GM12878 (cell line): ENCODE data around the gene LYVE1.

ENCODE experiments used
- CBX3 ChIP-seq: fragments of 200-600 bp; sonication (generic); IDR thresholded peaks from 2 replicates; pipeline ENCODE4 v1.6.1; 2016; ENCODE audit warnings: low read depth, borderline replicate concordance
- ESRRA ChIP-seq: IDR thresholded peaks from 2 replicates; pipeline ENCODE4 v1.6.1; 2012; ENCODE audit warnings: mild to moderate bottlenecking, low read length, improper control_type of control experiment
- IKZF1 ChIP-seq: fragments of 450-650 bp; conservative IDR thresholded peaks from 2 replicates; pipeline ENCODE4 v1.6.1; 2017; ENCODE audit warnings: antibody characterized with exemption, mild to moderate bottlenecking
- MEF2A ChIP-seq: IDR thresholded peaks from 2 replicates; pipeline ENCODE4 v1.6.1; 2011; ENCODE audit warnings: low read depth, mild to moderate bottlenecking, low read length, moderate library complexity; ENCODE audit not compliant: insufficient read depth
- NBN ChIP-seq: fragments of 450-650 bp; IDR thresholded peaks from 2 replicates; pipeline ENCODE4 v1.6.1; 2016
- POLR2A ChIP-seq: IDR thresholded peaks from 2 replicates; pipeline ENCODE4 v1.6.1; 2011; ENCODE audit warnings: low read depth, mild to moderate bottlenecking, low read length
- POLR2AphosphoS2 ChIP-seq: IDR thresholded peaks from 2 replicates; pipeline ENCODE4 v1.6.1; 2011; ENCODE audit warnings: low read depth, mild to moderate bottlenecking, low read length, improper control_type of control experiment, moderate library complexity
- RAD21 ChIP-seq: IDR thresholded peaks from 2 replicates; pipeline ENCODE4 v1.6.1; 2011; ENCODE audit warnings: mild to moderate bottlenecking, low read depth, low read length, moderate library complexity; ENCODE audit not compliant: insufficient read depth
- SIN3A ChIP-seq: IDR thresholded peaks from 2 replicates; pipeline ENCODE4 v1.6.1; 2012; ENCODE audit warnings: low read depth, low read length, improper control_type of control experiment
- SREBF1 ChIP-seq: IDR thresholded peaks from 2 replicates; pipeline ENCODE4 v1.6.1; 2012; ENCODE audit warnings: mild to moderate bottlenecking, low read length
- YY1 ChIP-seq: IDR thresholded peaks from 2 replicates; pipeline ENCODE4 v1.6.1; 2011; ENCODE audit warnings: low read depth, mild to moderate bottlenecking, low read length
- TF ChIP-seq, protein P1 (sequence below), 3 experiments: IDR thresholded peaks in 2 of 3; conservative IDR thresholded peaks in 1 of 3; 2 replicates each; pipeline ENCODE4 v1.5.1; 2011; ENCODE audit warnings: low read depth in 3 of 3, low read length in 3 of 3, mild to moderate bottlenecking in 3 of 3, control low read depth in 2 of 3, moderate library complexity in 2 of 3, inconsistent platforms in 1 of 3, mixed read lengths in 1 of 3; ENCODE audit not compliant: control insufficient read depth in 2 of 3, insufficient read depth in 1 of 3; ENCODE audit errors: extremely low read depth in 1 of 3
- TF ChIP-seq, protein P2 (sequence below): fragments of 450-650 bp; IDR thresholded peaks from 2 replicates; pipeline ENCODE4 v1.6.1; 2016; ENCODE audit warnings: mild to moderate bottlenecking
- TF ChIP-seq, protein P3 (sequence below): fragments of 450-650 bp; formaldehyde crosslinking; IDR thresholded peaks from 2 replicates; pipeline ENCODE4 v1.4.0; 2020; ENCODE audit warnings: mild to moderate bottlenecking, moderate library complexity

DNA sequence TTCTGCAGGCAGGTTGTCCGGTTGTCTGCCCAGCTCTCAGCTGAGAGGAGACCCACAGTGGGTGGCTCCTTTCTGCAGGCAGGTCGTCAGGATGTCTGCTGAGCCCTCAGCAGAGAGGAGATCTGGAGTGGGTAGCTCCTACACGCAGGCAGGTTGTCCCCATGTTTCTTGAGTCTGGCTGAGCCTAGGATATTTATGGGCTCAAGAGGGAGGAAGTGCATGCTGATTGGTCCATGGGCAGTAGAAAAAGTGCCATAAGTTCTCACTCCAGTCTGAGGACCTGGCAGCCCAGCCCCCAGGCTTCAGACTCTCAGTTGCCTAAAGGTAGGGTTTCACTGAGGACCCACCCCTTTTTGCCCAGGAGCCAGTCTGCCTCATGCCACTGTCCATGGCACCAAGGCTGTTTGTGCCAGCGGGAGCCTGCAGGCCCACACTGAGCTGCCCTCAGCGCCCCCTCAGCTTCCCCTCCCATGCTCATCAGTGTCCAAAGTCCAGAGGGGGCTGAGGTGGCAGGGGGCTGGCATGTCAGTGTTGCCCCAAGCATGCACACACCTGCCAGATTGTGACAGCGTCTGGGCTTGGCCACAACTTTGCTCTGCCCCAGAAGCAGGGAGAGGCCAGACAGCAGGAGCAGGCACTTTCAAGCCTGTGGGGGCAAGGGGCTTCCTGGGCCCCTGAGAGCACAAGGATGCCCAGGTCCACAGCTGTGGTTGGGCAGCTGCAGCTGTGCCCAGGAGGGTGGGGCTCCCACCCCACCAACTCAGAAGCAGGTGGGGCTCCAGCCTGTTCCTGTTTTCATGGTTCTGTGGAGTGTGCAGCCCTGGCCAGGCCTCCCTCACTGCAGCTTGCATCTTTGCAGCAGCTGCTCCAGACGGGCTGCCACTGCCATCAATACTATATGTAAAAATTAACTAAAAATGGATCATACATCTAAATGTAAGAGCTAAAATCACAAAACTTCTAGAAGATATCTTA is 23.7 kb downstream of the LYVE1 start:
- TF ChIP-seq, protein P1, sequence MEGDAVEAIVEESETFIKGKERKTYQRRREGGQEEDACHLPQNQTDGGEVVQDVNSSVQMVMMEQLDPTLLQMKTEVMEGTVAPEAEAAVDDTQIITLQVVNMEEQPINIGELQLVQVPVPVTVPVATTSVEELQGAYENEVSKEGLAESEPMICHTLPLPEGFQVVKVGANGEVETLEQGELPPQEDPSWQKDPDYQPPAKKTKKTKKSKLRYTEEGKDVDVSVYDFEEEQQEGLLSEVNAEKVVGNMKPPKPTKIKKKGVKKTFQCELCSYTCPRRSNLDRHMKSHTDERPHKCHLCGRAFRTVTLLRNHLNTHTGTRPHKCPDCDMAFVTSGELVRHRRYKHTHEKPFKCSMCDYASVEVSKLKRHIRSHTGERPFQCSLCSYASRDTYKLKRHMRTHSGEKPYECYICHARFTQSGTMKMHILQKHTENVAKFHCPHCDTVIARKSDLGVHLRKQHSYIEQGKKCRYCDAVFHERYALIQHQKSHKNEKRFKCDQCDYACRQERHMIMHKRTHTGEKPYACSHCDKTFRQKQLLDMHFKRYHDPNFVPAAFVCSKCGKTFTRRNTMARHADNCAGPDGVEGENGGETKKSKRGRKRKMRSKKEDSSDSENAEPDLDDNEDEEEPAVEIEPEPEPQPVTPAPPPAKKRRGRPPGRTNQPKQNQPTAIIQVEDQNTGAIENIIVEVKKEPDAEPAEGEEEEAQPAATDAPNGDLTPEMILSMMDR (IDR thresholded peaks at IDR 0.05 in 2 of 3, conservative IDR thresholded peaks at IDR 0.05 in 1 of 3; ENCODE audit: control insufficient read depth in 2 of 3, extremely low read depth in 1 of 3, insufficient read depth in 1 of 3, low read depth in 3 of 3, low read length in 3 of 3): no peak
- TF ChIP-seq POLR2A (no peak), SIN3A (no peak), ESRRA (no peak), CBX3 (no peak), IKZF1 (no peak), MEF2A (no peak), RAD21 (no peak), POLR2AphosphoS2 (no peak), YY1 (no peak), SREBF1 (no peak), NBN (no peak)
- TF ChIP-seq, protein P2, sequence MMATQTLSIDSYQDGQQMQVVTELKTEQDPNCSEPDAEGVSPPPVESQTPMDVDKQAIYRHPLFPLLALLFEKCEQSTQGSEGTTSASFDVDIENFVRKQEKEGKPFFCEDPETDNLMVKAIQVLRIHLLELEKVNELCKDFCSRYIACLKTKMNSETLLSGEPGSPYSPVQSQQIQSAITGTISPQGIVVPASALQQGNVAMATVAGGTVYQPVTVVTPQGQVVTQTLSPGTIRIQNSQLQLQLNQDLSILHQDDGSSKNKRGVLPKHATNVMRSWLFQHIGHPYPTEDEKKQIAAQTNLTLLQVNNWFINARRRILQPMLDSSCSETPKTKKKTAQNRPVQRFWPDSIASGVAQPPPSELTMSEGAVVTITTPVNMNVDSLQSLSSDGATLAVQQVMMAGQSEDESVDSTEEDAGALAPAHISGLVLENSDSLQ: no peak
- TF ChIP-seq, protein P3, sequence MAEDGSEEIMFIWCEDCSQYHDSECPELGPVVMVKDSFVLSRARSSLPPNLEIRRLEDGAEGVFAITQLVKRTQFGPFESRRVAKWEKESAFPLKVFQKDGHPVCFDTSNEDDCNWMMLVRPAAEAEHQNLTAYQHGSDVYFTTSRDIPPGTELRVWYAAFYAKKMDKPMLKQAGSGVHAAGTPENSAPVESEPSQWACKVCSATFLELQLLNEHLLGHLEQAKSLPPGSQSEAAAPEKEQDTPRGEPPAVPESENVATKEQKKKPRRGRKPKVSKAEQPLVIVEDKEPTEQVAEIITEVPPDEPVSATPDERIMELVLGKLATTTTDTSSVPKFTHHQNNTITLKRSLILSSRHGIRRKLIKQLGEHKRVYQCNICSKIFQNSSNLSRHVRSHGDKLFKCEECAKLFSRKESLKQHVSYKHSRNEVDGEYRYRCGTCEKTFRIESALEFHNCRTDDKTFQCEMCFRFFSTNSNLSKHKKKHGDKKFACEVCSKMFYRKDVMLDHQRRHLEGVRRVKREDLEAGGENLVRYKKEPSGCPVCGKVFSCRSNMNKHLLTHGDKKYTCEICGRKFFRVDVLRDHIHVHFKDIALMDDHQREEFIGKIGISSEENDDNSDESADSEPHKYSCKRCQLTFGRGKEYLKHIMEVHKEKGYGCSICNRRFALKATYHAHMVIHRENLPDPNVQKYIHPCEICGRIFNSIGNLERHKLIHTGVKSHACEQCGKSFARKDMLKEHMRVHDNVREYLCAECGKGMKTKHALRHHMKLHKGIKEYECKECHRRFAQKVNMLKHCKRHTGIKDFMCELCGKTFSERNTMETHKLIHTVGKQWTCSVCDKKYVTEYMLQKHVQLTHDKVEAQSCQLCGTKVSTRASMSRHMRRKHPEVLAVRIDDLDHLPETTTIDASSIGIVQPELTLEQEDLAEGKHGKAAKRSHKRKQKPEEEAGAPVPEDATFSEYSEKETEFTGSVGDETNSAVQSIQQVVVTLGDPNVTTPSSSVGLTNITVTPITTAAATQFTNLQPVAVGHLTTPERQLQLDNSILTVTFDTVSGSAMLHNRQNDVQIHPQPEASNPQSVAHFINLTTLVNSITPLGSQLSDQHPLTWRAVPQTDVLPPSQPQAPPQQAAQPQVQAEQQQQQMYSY (CRISPR knock-in tag): no peak
